Stimulated activated CD4-positive, alpha-beta T cell treated with anti-CD3 and anti-CD28 coated beads, Interleukin-1b, Interleukin-23, amount 100 ng/mL, for 4 hours (primary cell): Measurements from ENCODE around the gene HOXB4.

Experiments used
- DNase-seq, 2 donors: peaks; one replicate each; pipeline ENCODE4 v3.0.0-alpha.2; 2020; ENCODE audit warnings: low read depth in 2 of 2

HOXB4 gene

GRCh38 chr17:48559122-48559839, 18.9 kb downstream of the HOXB4 start:
- DNase-seq: no peak

GRCh38 chr17:48558831-48559121, 19.4 kb downstream of the HOXB4 start:
- DNase-seq: no peak

- DNase-seq: no peak
Measured at GRCh38 chr17:48558057-48558830, 19.9 kb downstream of the HOXB4 start.

- DNase-seq: no peak
Measured at GRCh38 chr17:48556576-48557401, 21.4 kb downstream of the HOXB4 start.

- DNase-seq: no peak
Measured at GRCh38 chr17:48556229-48556575, 21.9 kb downstream of the HOXB4 start.

GRCh38 chr17:48555258-48556228, 22.6 kb downstream of the HOXB4 start:
- no peak for DNase-seq

GRCh38 chr17:48554412-48555257, 23.5 kb downstream of the HOXB4 start:
- DNase-seq: no peak

- no peak for DNase-seq
Measured at GRCh38 chr17:48553826-48554225, 24.3 kb downstream of the HOXB4 start.

GRCh38 chr17:48553190-48553547, 25.0 kb downstream of the HOXB4 start:
- DNase-seq: no peak

GRCh38 chr17:48552466-48553189, 25.5 kb downstream of the HOXB4 start:
- no peak for DNase-seq

GRCh38 chr17:48551596-48552465, 26.3 kb downstream of the HOXB4 start:
- no peak for DNase-seq

GRCh38 chr17:48551214-48551555, 27.0 kb downstream of the HOXB4 start:
- DNase-seq: no peak

- DNase-seq: no peak
Measured at GRCh38 chr17:48550502-48551213, 27.5 kb downstream of the HOXB4 start.

GRCh38 chr17:48549914-48550501, 28.1 kb downstream of the HOXB4 start:
- no peak for DNase-seq

- DNase-seq: no peak
Measured at GRCh38 chr17:48549281-48549630, 28.9 kb downstream of the HOXB4 start.

GRCh38 chr17:48548523-48549280, 29.4 kb downstream of the HOXB4 start:
- DNase-seq: no peak

- no peak for DNase-seq
Measured at GRCh38 chr17:48547808-48548522, 30.2 kb downstream of the HOXB4 start.
